T-cell (primary cell): ENCODE measurements around the gene SLFN12L. TPM values are rescaled to one million over a fixed set of nuclear protein-coding genes. Genes with fewer than 3 reads are reported as not detected.

Experiments used
- ATAC-seq, 4 experiments: fragments of 200-7000 bp in 3 of 4; fragments of 150-1000 bp in 1 of 4; cut with Tn5 transposase; replicated peaks in 1 of 4; 1 replicate in 3 of 4; 2 replicates in 1 of 4; pipeline ENCODE4 v1.10.0; 2021; ENCODE audit warnings: moderate library complexity in 3 of 4, mild to moderate bottlenecking in 2 of 4, moderate number of reproducible peaks in 1 of 4
- CTCF ChIA-PET, 2 donors: fragments of 300-600 bp; sonication (Branson Sonifier 250); formaldehyde crosslinking; loops; one replicate each; lab custom pipeline; 2022; ENCODE audit warnings: antibody characterized with exemption in 2 of 2; lab: Charles Lee
- POLR2A ChIA-PET, 2 donors: fragments of 300-600 bp; sonication (Branson Sonifier 250); formaldehyde crosslinking; loops; one replicate each; lab custom pipeline; 2022; ENCODE audit warnings: antibody characterized with exemption in 2 of 2; lab: Charles Lee
- DNase-seq, 35 experiments: peaks; one replicate each; pipeline versions ENCODE4 v3.0.0 to v3.0.0-alpha.2; 2013 to 2023
- H3K27ac ChIP-seq: one replicate; pipeline ENCODE4 v1.5.1; 2013; ENCODE audit warnings: low read length
- H3K27me3 ChIP-seq, 2 experiments: replicated peaks in 1 of 2; 1 replicate in 1 of 2; 2 replicates in 1 of 2; pipeline versions ENCODE4 v1.6.1 to v1.7.0; 2013; ENCODE audit warnings: low read length in 1 of 2, mixed read lengths in 1 of 2; ENCODE audit not compliant: control insufficient read depth in 2 of 2, insufficient read depth in 2 of 2; ENCODE audit errors: extremely low read depth in 1 of 2
- H3K36me3 ChIP-seq, 2 donors: 1 replicate in 1 of 2; 2 replicates in 1 of 2; pipeline versions ENCODE4 v1.6.1 to v1.7.0; 2013; ENCODE audit warnings: low read length in 1 of 2; ENCODE audit not compliant: control insufficient read depth in 2 of 2, insufficient read depth in 1 of 2; ENCODE audit errors: extremely low read depth in 1 of 2
- H3K4me1 ChIP-seq, 2 experiments: 1 replicate in 1 of 2; 2 replicates in 1 of 2; pipeline versions ENCODE4 v1.6.1 to v1.7.0; 2013; ENCODE audit warnings: low read length in 2 of 2, mixed read lengths in 1 of 2; ENCODE audit not compliant: insufficient read depth in 2 of 2, control insufficient read depth in 1 of 2; ENCODE audit errors: extremely low read depth in 1 of 2
- H3K4me3 ChIP-seq, 2 donors: 1 replicate in 1 of 2; 2 replicates in 1 of 2; pipeline versions ENCODE4 v1.5.1 to v1.7.0; 2013; ENCODE audit warnings: mild to moderate bottlenecking in 2 of 2, low read length in 1 of 2, moderate library complexity in 1 of 2; ENCODE audit not compliant: control insufficient read depth in 1 of 2; ENCODE audit errors: extremely low read depth in 1 of 2
- H3K9me3 ChIP-seq: 2 replicates; pipeline ENCODE4 v1.7.0; 2013
- H3K27ac Mint-ChIP-seq, 2 donors: one replicate each; pipeline ENCODE4 v1.8.0; 2020 to 2021; ENCODE audit warnings: mild to moderate bottlenecking in 2 of 2, mixed read lengths in 2 of 2
- H3K27me3 Mint-ChIP-seq, 2 donors: one replicate each; pipeline ENCODE4 v1.8.0; 2021 to 2022; ENCODE audit warnings: mixed read lengths in 2 of 2
- H3K36me3 Mint-ChIP-seq: one replicate; pipeline ENCODE4 v1.8.0; 2021; ENCODE audit warnings: mixed read lengths
- H3K4me1 Mint-ChIP-seq, 3 donors: one replicate each; pipeline ENCODE4 v1.8.0; 2020 to 2022; ENCODE audit warnings: mixed read lengths in 3 of 3, mild to moderate bottlenecking in 1 of 3
- H3K4me3 Mint-ChIP-seq, 3 donors: one replicate each; pipeline ENCODE4 v1.8.0; 2020 to 2022; ENCODE audit warnings: mild to moderate bottlenecking in 3 of 3, mixed read lengths in 3 of 3, moderate library complexity in 3 of 3
- H3K9me3 Mint-ChIP-seq, 3 donors: one replicate each; pipeline ENCODE4 v1.8.0; 2020 to 2022; ENCODE audit warnings: mixed read lengths in 3 of 3
- WGBS: methylation state at CpG from one replicate; pipeline ENCODE4 v1.1.5; 2013; ENCODE audit warnings: missing lambda C conversion rate; ENCODE audit not compliant: insufficient coverage; 5-methylcytosine and 5-hydroxymethylcytosine counted together
- total RNA-seq, 35 experiments: library from RNA in 6 of 35; stranded (reverse) in 6 of 35; fragments of 120-200 nt in 1 of 35; gene quantifications; one replicate each; pipeline versions ENCODE4 v1.2.1 to v1.2.4 and lab custom pipeline; 2013 to 2026

Gene SLFN12L
- total RNA-seq, 5 donors from 2014 or later (not counting 1 experiment from before 2014, with no cell fraction given), result 79.7 to 113 (median 90.7) TPM

GRCh38 chr17:35560703-35561102 is 23.2 kb upstream of the SLFN12L start, which contains the start of gene SLFN14:
Gene SLFN14 (minus strand): TSS chr17:35560819. CDS start chr17:35558062, 2,757 bp downstream.
- no peaks in the 10 kb centered on the region for H3K36me3 Mint-ChIP-seq
- Histone ChIP-seq H3K27ac (no peak within 1 kb of the TSS), H3K4me3 (no peak within 1 kb of the TSS), H3K9me3 (no peaks in the 10 kb centered on the region), H3K27me3 (peaks cover 0 to 15% of the 10 kb centered on the region in 2 experiments), H3K36me3 (no peaks in the 10 kb centered on the region), H3K4me1 (no peaks in the 10 kb centered on the region)
- DNase-seq (no peak), ATAC-seq (no peak)
- H3K4me1 Mint-ChIP-seq, result no peaks in the 10 kb centered on the region
- CTCF ChIA-PET, result interaction anchor here in 1 of 2 donors (0.9 kb wide), 1 partner anchor 247 kb away, joined by 3 read pairs; no protein-coding TSS in a partner anchor
- no peaks in the 10 kb centered on the region for H3K9me3 Mint-ChIP-seq
- H3K4me3 Mint-ChIP-seq, result no peak within 1 kb of the TSS
- POLR2A ChIA-PET, result interaction anchor here in 1 of 2 donors (0.6 kb wide), 1 partner anchor 90 kb away, joined by 3 read pairs; no protein-coding TSS in a partner anchor
- no peak within 1 kb of the TSS for H3K27ac Mint-ChIP-seq
- WGBS, result no CpG with 5 or more reads among the region's 3 CpGs
- peaks cover 0 to 9% of the 10 kb centered on the region in 2 donors for H3K27me3 Mint-ChIP-seq

DNA sequence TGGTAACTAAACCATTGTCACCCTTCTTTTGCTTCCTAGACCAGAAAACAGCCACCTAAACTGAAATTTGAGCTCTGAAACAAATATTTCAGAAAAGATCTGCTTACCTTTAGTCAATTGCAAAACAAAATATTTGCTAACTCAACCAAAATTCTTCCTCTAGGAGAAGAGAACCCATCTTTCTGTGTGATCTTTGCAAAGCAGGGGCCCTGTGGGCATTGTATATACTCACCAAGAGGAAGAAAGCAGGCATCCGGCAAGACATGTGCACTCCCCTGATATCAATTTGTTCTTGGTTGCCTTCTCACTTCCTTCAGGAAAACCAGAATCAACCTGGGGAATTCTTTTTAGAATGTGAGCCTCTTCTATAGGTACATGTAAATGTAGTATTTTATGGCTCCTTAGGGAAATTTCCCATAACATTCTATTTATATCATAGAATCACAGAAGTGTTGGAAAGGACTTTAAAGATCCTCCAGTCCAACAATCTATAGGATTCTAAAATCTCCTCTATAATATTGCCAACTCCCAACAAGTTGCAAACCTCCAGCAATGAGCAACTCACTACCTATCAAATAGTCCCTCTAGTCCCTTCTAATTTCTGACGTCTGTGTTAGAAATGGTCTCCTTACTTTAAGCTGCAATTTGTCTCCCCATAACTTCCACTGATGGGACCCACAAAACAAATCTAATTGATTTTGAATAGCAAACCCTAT is 22.2 kb upstream of the SLFN12L start:
- H3K9me3 ChIP-seq, result no peaks in the 10 kb centered on the region
- Mint-ChIP-seq H3K36me3 (no peaks in the 10 kb centered on the region), H3K4me1 (no peaks in the 10 kb centered on the region), H3K27me3 (peaks cover 0 to 9% of the 10 kb centered on the region in 2 donors), H3K27ac (no peak overlapping the region), H3K9me3 (no peaks in the 10 kb centered on the region), H3K4me3 (no peak overlapping the region)
- H3K27ac ChIP-seq, result no peak overlapping the region
- no peaks in the 10 kb centered on the region for H3K36me3 ChIP-seq
- WGBS, result no CpG with 5 or more reads among the region's 2 CpGs
- ATAC-seq (no peak), DNase-seq (no peak)
- H3K4me3 ChIP-seq, result no peak overlapping the region
- CTCF ChIA-PET, result no interaction called here
- H3K4me1 ChIP-seq, result no peaks in the 10 kb centered on the region
- POLR2A ChIA-PET, result interaction anchor here in 1 of 2 donors (0.5 kb wide), 1 partner anchor 219 kb away, joined by 3 read pairs; no protein-coding TSS in a partner anchor
- H3K27me3 ChIP-seq, result peaks cover 0 to 15% of the 10 kb centered on the region in 2 experiments

GRCh38 chr17:35557353-35557752 is 19.9 kb upstream of the SLFN12L start:
- H3K27ac ChIP-seq, result no peak overlapping the region
- no CpG with 5 or more reads among the region's 3 CpGs for whole genome bisulfite sequencing
- CTCF ChIA-PET, result no interaction called here
- POLR2A ChIA-PET, result no interaction called here
- H3K9me3 ChIP-seq, result no peaks in the 10 kb centered on the region
- Mint-ChIP-seq H3K4me3 (no peak overlapping the region), H3K9me3 (no peaks in the 10 kb centered on the region), H3K4me1 (no peaks in the 10 kb centered on the region), H3K36me3 (no peaks in the 10 kb centered on the region), H3K27ac (no peak overlapping the region), H3K27me3 (peaks cover 0 to 9% of the 10 kb centered on the region in 2 donors)
- no peak for ATAC-seq
- no peak overlapping the region for H3K4me3 ChIP-seq
- no peaks in the 10 kb centered on the region for H3K36me3 ChIP-seq
- peaks cover 0 to 10% of the 10 kb centered on the region in 2 experiments for H3K27me3 ChIP-seq
- no peak for DNase-seq
- H3K4me1 ChIP-seq, result no peaks in the 10 kb centered on the region

GRCh38 chr17:35555691-35556090 is 18.2 kb upstream of the SLFN12L start:
- WGBS, result 93% methylated on average over 3 of the region's 5 CpGs
- no peaks in the 10 kb centered on the region for H3K9me3 Mint-ChIP-seq
- H3K36me3 ChIP-seq, result no peaks in the 10 kb centered on the region
- POLR2A ChIA-PET, result no interaction called here
- no peak overlapping the region for H3K27ac Mint-ChIP-seq
- peaks cover 0 to 7% of the 10 kb centered on the region in 2 donors for H3K27me3 Mint-ChIP-seq
- DNase-seq, result peak in 1 of 35 experiments; percentile 30
- no peak overlapping the region for H3K27ac ChIP-seq
- H3K4me1 ChIP-seq, result no peaks in the 10 kb centered on the region
- peaks cover 2% of the 10 kb centered on the region for H3K36me3 Mint-ChIP-seq
- H3K4me3 ChIP-seq, result no peak overlapping the region
- H3K4me3 Mint-ChIP-seq, result no peak overlapping the region
- no peaks in the 10 kb centered on the region for H3K9me3 ChIP-seq
- CTCF ChIA-PET, result interaction anchor here in 1 of 2 donors (0.5 kb wide), 1 partner anchor 41 kb away, joined by 3 read pairs; no protein-coding TSS in a partner anchor
- H3K4me1 Mint-ChIP-seq, result no peaks in the 10 kb centered on the region
- peaks cover 0 to 6% of the 10 kb centered on the region in 2 experiments for H3K27me3 ChIP-seq
- ATAC-seq, result no peak

GRCh38 chr17:35554668-35555067 is 17.2 kb upstream of the SLFN12L start:
- H3K4me1 ChIP-seq, result no peaks in the 10 kb centered on the region
- Mint-ChIP-seq H3K9me3 (no peaks in the 10 kb centered on the region), H3K4me1 (no peaks in the 10 kb centered on the region), H3K27me3 (peaks cover 0 to 2% of the 10 kb centered on the region in 2 donors), H3K27ac (no peak overlapping the region), H3K4me3 (no peak overlapping the region), H3K36me3 (peaks cover 2% of the 10 kb centered on the region)
- H3K9me3 ChIP-seq, result no peaks in the 10 kb centered on the region
- no peaks in the 10 kb centered on the region for H3K36me3 ChIP-seq
- ChIA-PET POLR2A (interaction anchor here (0.6 to 0.7 kb wide), 2 partner anchors 25 to 33 kb away, joined by 3 to 8 read pairs; no protein-coding TSS in a partner anchor), CTCF (interaction anchor here in 1 of 2 donors (1.1 kb wide), 1 partner anchor 295 kb away, joined by 4 read pairs; no protein-coding TSS in a partner anchor)
- no peak overlapping the region for H3K4me3 ChIP-seq
- DNase-seq (no peak), ATAC-seq (no peak)
- peaks cover 0 to 2% of the 10 kb centered on the region in 2 experiments for H3K27me3 ChIP-seq
- WGBS, result no CpG with 5 or more reads among the region's 5 CpGs
- no peak overlapping the region for H3K27ac ChIP-seq

GRCh38 chr17:35553310-35553709 is 15.8 kb upstream of the SLFN12L start:
- no peak for ATAC-seq
- WGBS, result no CpG with 5 or more reads among the region's 4 CpGs
- no peaks in the 10 kb centered on the region for H3K4me1 ChIP-seq
- H3K27me3 ChIP-seq, result no peaks in the 10 kb centered on the region
- H3K4me1 Mint-ChIP-seq, result no peaks in the 10 kb centered on the region
- no peak overlapping the region for H3K27ac ChIP-seq
- CTCF ChIA-PET, result interaction anchor here in 1 of 2 donors (0.5 to 0.6 kb wide), 2 partner anchors 14 to 18 kb away, joined by 3 read pairs; no protein-coding TSS in a partner anchor
- no peak overlapping the region for H3K27ac Mint-ChIP-seq
- H3K27me3 Mint-ChIP-seq, result peaks cover 0 to 1% of the 10 kb centered on the region in 2 donors
- no peak for DNase-seq
- H3K36me3 Mint-ChIP-seq, result peaks cover 7% of the 10 kb centered on the region
- POLR2A ChIA-PET, result no interaction called here
- no peaks in the 10 kb centered on the region for H3K9me3 Mint-ChIP-seq
- H3K4me3 Mint-ChIP-seq, result no peak overlapping the region
- H3K4me3 ChIP-seq, result no peak overlapping the region
- no peaks in the 10 kb centered on the region for H3K36me3 ChIP-seq
- no peaks in the 10 kb centered on the region for H3K9me3 ChIP-seq
